Mammary epithelial cell (primary cell): ENCODE results near the gene NT5C1A.

Source experiments
- CTCF ChIP-seq, 2 donors: IDR thresholded peaks in 1 of 2; conservative IDR thresholded peaks in 1 of 2; 2 replicates each; pipeline ENCODE4 v1.5.1; 2011 to 2012; ENCODE audit warnings: inconsistent platforms in 2 of 2, low read length in 2 of 2, mild to moderate bottlenecking in 2 of 2, control low read depth in 1 of 2, low read depth in 1 of 2; ENCODE audit not compliant: insufficient read depth in 1 of 2; ENCODE audit errors: extremely low read depth in 1 of 2
- EZH2 ChIP-seq: IDR thresholded peaks from 2 replicates; pipeline ENCODE4 v1.6.1; 2012; ENCODE audit warnings: low read length, inconsistent platforms, borderline replicate concordance

GRCh38 chr1:39695016-39695415 is 23.1 kb upstream of the NT5C1A start:
- TF ChIP-seq CTCF (conservative IDR thresholded peaks at IDR 0.05 in 1 of 2, IDR thresholded peaks at IDR 0.05 in 1 of 2; ENCODE audit: extremely low read depth in 1 of 2, insufficient read depth in 1 of 2, low read depth in 1 of 2, low read length in 2 of 2), result no peak
- TF ChIP-seq EZH2, result no peak
